ENCODE measurements around the gene CLPX.
"Not testable (repeated sequence)": the region's sequence is repeated elsewhere in the genome, so short reads cannot be mapped to it uniquely, and the experiment has no call there.

CLPX gene

GRCh38 chr15:65197337-65197645, 12.1 kb upstream of the CLPX start:
- no peak for TF ChIP-seq CTCF (IDR thresholded peaks at IDR 0.05; ENCODE audit: low read depth, low read length)
- no peak overlapping the region for H3K4me3 ChIP-seq (ENCODE audit: low read depth, low read length)
- in situ Hi-C loops (cut with HindIII; ENCODE audit: low sequenced_read_pairs), result no loop called here
- no peak for DNase-seq (ENCODE audit: low read depth, low spot score)

- no peak for DNase-seq (ENCODE audit: low read depth, low spot score)
- in situ Hi-C loops (cut with HindIII; ENCODE audit: low sequenced_read_pairs), result no loop called here
- H3K4me3 ChIP-seq (ENCODE audit: low read depth, low read length), result no peak overlapping the region
- TF ChIP-seq CTCF (IDR thresholded peaks at IDR 0.05; ENCODE audit: low read depth, low read length), result no peak
These were observed 11.6 kb upstream of the CLPX start for GRCh38 chr15:65196637-65197336.

GRCh38 chr15:65195548-65195923, 10.4 kb upstream of the CLPX start:
- in situ Hi-C loops (cut with HindIII; ENCODE audit: low sequenced_read_pairs), result no loop called here
- no peak for TF ChIP-seq CTCF (IDR thresholded peaks at IDR 0.05; ENCODE audit: low read depth, low read length)
- H3K4me3 ChIP-seq (ENCODE audit: low read depth, low read length), result no peak overlapping the region
- no peak for DNase-seq (ENCODE audit: low read depth, low spot score)

GRCh38 chr15:65194826-65195547, 9.8 kb upstream of the CLPX start:
- no peak for TF ChIP-seq CTCF (IDR thresholded peaks at IDR 0.05; ENCODE audit: low read depth, low read length)
- in situ Hi-C loops (cut with HindIII; ENCODE audit: low sequenced_read_pairs), result no loop called here
- H3K4me3 ChIP-seq (ENCODE audit: low read depth, low read length), result no peak overlapping the region
- DNase-seq (ENCODE audit: low read depth, low spot score), result no peak

GRCh38 chr15:65192016-65192415, 6.9 kb upstream of the CLPX start:
- DNase-seq (ENCODE audit: low read depth, low spot score), result no peak
- H3K4me3 ChIP-seq (ENCODE audit: low read depth, low read length), result no peak overlapping the region
- TF ChIP-seq CTCF (IDR thresholded peaks at IDR 0.05; ENCODE audit: low read depth, low read length), result no peak
- in situ Hi-C loops (cut with HindIII; ENCODE audit: low sequenced_read_pairs), result no loop called here

GRCh38 chr15:65189102-65189740, 4.1 kb upstream of the CLPX start:
- DNase-seq (ENCODE audit: low read depth, low spot score), result peak; percentile 61
- in situ Hi-C loops (cut with HindIII; ENCODE audit: low sequenced_read_pairs), result no loop called here
- no peak overlapping the region for H3K4me3 ChIP-seq (ENCODE audit: low read depth, low read length)
- TF ChIP-seq CTCF (IDR thresholded peaks at IDR 0.05; ENCODE audit: low read depth, low read length), result peak; percentile 79

- DNase-seq (ENCODE audit: low read depth, low spot score); in situ Hi-C loops (cut with HindIII; ENCODE audit: low sequenced_read_pairs); H3K4me3 ChIP-seq (ENCODE audit: low read depth, low read length): not testable (repeated sequence)
These were observed 3.3 kb upstream of the CLPX start for GRCh38 chr15:65188472-65188871.
